ENCODE results near the gene SLFN5.
"Not testable (repeated sequence)": the region's sequence is repeated elsewhere in the genome, so short reads cannot be mapped to it uniquely, and the experiment has no call there.

SLFN5 gene

GRCh38 chr17:35265071-35265470 lies 22.2 kb downstream of the SLFN5 start:
- H3K27ac ChIP-seq, result no peak overlapping the region
- no peaks in the 10 kb centered on the region for H3K36me3 ChIP-seq
- TF ChIP-seq CTCF (IDR thresholded peaks at IDR 0.05), result no peak
- peaks cover 13% of the 10 kb centered on the region for H3K27me3 ChIP-seq
- H3K9me3 ChIP-seq, result no peaks in the 10 kb centered on the region
- no peak overlapping the region for H3K4me3 ChIP-seq (ENCODE audit: low read depth in 1 of 2, low read length in 1 of 2)
- no peaks in the 10 kb centered on the region for H3K4me1 ChIP-seq (ENCODE audit: control insufficient read depth in 1 of 2, insufficient read depth in 1 of 2, low read depth in 1 of 2, low read length in 1 of 2)

- Histone ChIP-seq H3K4me3 (ENCODE audit: low read depth in 1 of 2, low read length in 1 of 2) (no peak overlapping the region), H3K9me3 (no peaks in the 10 kb centered on the region), H3K27ac (no peak overlapping the region), H3K36me3 (no peaks in the 10 kb centered on the region), H3K27me3 (peaks cover 18% of the 10 kb centered on the region), H3K4me1 (ENCODE audit: control insufficient read depth in 1 of 2, insufficient read depth in 1 of 2, low read depth in 1 of 2, low read length in 1 of 2) (no peaks in the 10 kb centered on the region)
- TF ChIP-seq CTCF (IDR thresholded peaks at IDR 0.05), result no peak
These were observed 22.8 kb downstream of the SLFN5 start for GRCh38 chr17:35265566-35266141.

- peaks cover 32% of the 10 kb centered on the region for H3K27me3 ChIP-seq
- H3K9me3 ChIP-seq; H3K36me3 ChIP-seq; H3K4me1 ChIP-seq (ENCODE audit: control insufficient read depth in 1 of 2, insufficient read depth in 1 of 2, low read depth in 1 of 2, low read length in 1 of 2); H3K4me3 ChIP-seq (ENCODE audit: low read depth in 1 of 2, low read length in 1 of 2); H3K27ac ChIP-seq: not testable (repeated sequence)
These were observed 31.5 kb downstream of the SLFN5 start for GRCh38 chr17:35274167-35275066.

GRCh38 chr17:35278454-35278853 lies 35.6 kb downstream of the SLFN5 start:
- not testable (repeated sequence) for H3K27ac ChIP-seq; H3K4me1 ChIP-seq (ENCODE audit: control insufficient read depth in 1 of 2, insufficient read depth in 1 of 2, low read depth in 1 of 2, low read length in 1 of 2); H3K9me3 ChIP-seq; H3K4me3 ChIP-seq (ENCODE audit: low read depth in 1 of 2, low read length in 1 of 2); H3K36me3 ChIP-seq
- H3K27me3 ChIP-seq, result peaks cover 25% of the 10 kb centered on the region

GRCh38 chr17:35278876-35279275 lies 36.0 kb downstream of the SLFN5 start:
- not testable (repeated sequence) for H3K36me3 ChIP-seq; H3K4me3 ChIP-seq (ENCODE audit: low read depth in 1 of 2, low read length in 1 of 2); H3K9me3 ChIP-seq

GRCh38 chr17:35283767-35284166 lies 40.9 kb downstream of the SLFN5 start:
- TF ChIP-seq CTCF (IDR thresholded peaks at IDR 0.05), result no peak

More at GRCh38 chr17:35278876-35279275, 36.0 kb downstream of the SLFN5 start:
- H3K4me1 ChIP-seq (ENCODE audit: control insufficient read depth in 1 of 2, insufficient read depth in 1 of 2, low read depth in 1 of 2, low read length in 1 of 2); H3K27ac ChIP-seq: not testable (repeated sequence)
- H3K27me3 ChIP-seq, result peaks cover 25% of the 10 kb centered on the region

GRCh38 chr17:35284955-35285354 lies 42.1 kb downstream of the SLFN5 start:
- peaks cover 47% of the 10 kb centered on the region for H3K27me3 ChIP-seq
- H3K4me1 ChIP-seq (ENCODE audit: control insufficient read depth in 1 of 2, insufficient read depth in 1 of 2, low read depth in 1 of 2, low read length in 1 of 2), result no peaks in the 10 kb centered on the region
- no peak for TF ChIP-seq CTCF (IDR thresholded peaks at IDR 0.05)
- H3K4me3 ChIP-seq (ENCODE audit: low read depth in 1 of 2, low read length in 1 of 2), result no peak overlapping the region
- H3K27ac ChIP-seq, result no peak overlapping the region
- H3K9me3 ChIP-seq, result no peaks in the 10 kb centered on the region
- no peaks in the 10 kb centered on the region for H3K36me3 ChIP-seq

More at GRCh38 chr17:35283767-35284166, 40.9 kb downstream of the SLFN5 start:
- no peak overlapping the region for H3K27ac ChIP-seq
- H3K27me3 ChIP-seq, result peaks cover 42% of the 10 kb centered on the region
- no peaks in the 10 kb centered on the region for H3K36me3 ChIP-seq
- H3K4me3 ChIP-seq (ENCODE audit: low read depth in 1 of 2, low read length in 1 of 2), result no peak overlapping the region
- H3K4me1 ChIP-seq (ENCODE audit: control insufficient read depth in 1 of 2, insufficient read depth in 1 of 2, low read depth in 1 of 2, low read length in 1 of 2), result no peaks in the 10 kb centered on the region
- no peaks in the 10 kb centered on the region for H3K9me3 ChIP-seq

All from neutrophil (primary cell).